SJSA1 (cell line): ENCODE data around the gene ZNF512B. TPM values are rescaled to one million over a fixed set of nuclear protein-coding genes. Genes with fewer than 3 reads are reported as not detected.
"Not testable (repeated sequence)": the region's sequence is repeated elsewhere in the genome, so short reads cannot be mapped to it uniquely, and the experiment has no call there.

Experiments
- DNase-seq, 2 experiments: peaks; one replicate each; pipeline ENCODE4 v3.0.0-alpha.2; 2015 to 2020; ENCODE audit warnings: low spot score in 2 of 2, low read depth in 1 of 2
- H3K27ac ChIP-seq: fragments of 250-450 bp; sonication (Bioruptor Pico); 2 replicates; pipeline ENCODE4 v1.5.1; 2020; ENCODE audit warnings: mild to moderate bottlenecking, moderate library complexity
- H3K27me3 ChIP-seq: fragments of 250-450 bp; sonication (Bioruptor Pico); replicated peaks from 2 replicates; pipeline ENCODE4 v1.5.1; 2020; ENCODE audit warnings: mild to moderate bottlenecking, moderate library complexity
- H3K36me3 ChIP-seq: fragments of 250-450 bp; sonication (Bioruptor Pico); 2 replicates; pipeline ENCODE4 v1.5.1; 2020; ENCODE audit warnings: mild to moderate bottlenecking
- H3K4me1 ChIP-seq: fragments of 250-450 bp; sonication (Bioruptor Pico); replicated peaks from 2 replicates; pipeline ENCODE4 v1.6.1; 2021; ENCODE audit warnings: mild to moderate bottlenecking
- H3K4me3 ChIP-seq: fragments of 250-450 bp; sonication (Bioruptor Pico); 2 replicates; pipeline ENCODE4 v1.5.1; 2020; ENCODE audit warnings: mild to moderate bottlenecking
- H3K9me3 ChIP-seq: fragments of 250-450 bp; sonication (Bioruptor Pico); replicated peaks from 2 replicates; pipeline ENCODE4 v1.5.1; 2020; ENCODE audit warnings: mild to moderate bottlenecking
- total RNA-seq: library from RNA; depleted of rRNA; stranded (reverse); fragments of >200 nt; shearing (Covaris generic); gene quantifications from 2 replicates; pipeline ENCODE4 v1.2.3, GENCODE V29; 2014

Gene ZNF512B
- total RNA-seq, 1 experiment from 2014 or later, result 14.3 TPM

DNA sequence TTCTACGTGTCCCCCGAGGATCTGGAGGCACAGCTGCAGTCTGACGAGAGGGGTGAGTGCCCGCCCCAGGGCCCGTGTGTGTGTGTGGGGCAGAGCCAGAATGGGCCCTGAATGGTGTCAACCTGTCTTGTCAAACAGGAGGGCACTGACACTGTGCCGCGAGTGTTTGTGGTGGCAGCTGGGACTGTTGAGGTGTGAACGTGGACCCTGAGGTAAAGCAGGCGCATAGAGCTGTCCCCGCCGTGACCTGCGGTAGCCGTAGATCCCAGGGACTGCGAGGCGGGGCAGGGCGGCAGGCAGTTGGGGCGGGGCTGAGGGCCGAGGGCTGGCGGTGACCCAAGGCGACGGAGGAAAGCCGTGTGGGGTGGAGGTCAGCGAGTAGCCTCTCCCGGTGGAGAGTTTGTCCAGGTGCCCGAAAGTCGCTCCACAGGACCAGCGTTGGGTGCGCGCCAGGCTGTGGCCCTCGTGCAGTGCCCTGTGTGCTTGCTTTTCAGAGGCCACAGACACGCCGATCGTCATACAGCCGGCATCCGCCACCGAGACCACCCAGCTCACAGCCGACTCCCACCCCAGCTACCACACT lies 38.7 kb downstream of the ZNF512B start:
- Histone ChIP-seq H3K4me3 (no peak overlapping the region), H3K27ac (no peak overlapping the region), H3K27me3 (no peaks in the 10 kb centered on the region), H3K4me1 (peaks cover 9% of the 10 kb centered on the region), H3K9me3 (no peaks in the 10 kb centered on the region), H3K36me3 (peaks cover 86% of the 10 kb centered on the region)
- DNase-seq, result no peak

DNA sequence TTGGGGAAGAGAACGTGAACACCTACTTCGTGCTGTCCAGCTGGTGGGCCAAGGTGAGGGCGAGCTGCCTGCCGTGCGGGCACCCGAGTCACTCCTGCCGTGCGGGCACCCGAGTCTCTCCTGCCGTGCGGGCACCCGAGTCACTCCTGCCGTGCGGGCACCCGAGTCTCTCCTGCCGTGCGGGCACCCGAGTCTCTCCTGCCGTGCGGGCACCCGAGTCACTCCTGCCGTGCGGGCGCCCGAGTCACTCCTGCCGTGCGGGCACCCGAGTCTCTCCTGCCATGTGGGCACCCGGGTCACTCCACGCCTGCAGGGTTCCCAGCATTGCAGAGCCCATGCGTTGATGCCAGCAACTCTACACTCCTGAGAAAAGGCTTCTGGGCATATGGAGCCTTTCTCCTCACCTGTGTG lies 40.3 kb downstream of the ZNF512B start:
- peaks cover 78% of the 10 kb centered on the region for H3K36me3 ChIP-seq
- H3K9me3 ChIP-seq, H3K27me3 ChIP-seq, H3K4me3 ChIP-seq, DNase-seq, H3K27ac ChIP-seq, H3K4me1 ChIP-seq: not testable (repeated sequence)

DNA sequence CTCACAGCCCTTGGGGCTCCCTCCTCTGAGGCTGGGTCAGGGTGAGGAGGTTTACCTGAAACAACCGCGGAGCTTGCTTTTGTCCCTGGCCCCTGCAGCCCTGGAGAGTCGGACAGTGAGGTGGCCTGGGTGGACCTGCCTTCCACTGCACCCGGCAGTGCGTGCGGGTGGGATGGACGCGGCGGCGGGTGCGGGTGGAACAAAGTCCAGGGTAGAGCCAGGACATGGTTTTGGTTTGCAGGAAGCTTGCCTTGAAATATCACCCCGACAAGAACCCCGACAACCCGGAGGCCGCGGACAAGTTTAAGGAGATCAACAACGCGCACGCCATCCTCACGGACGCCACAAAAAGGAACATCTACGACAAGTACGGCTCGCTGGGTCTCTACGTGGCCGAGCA lies 40.7 kb downstream of the ZNF512B start:
- no peak for DNase-seq
- H3K36me3 ChIP-seq, result peaks cover 75% of the 10 kb centered on the region
- H3K4me3 ChIP-seq, result no peak overlapping the region
- no peak overlapping the region for H3K27ac ChIP-seq
- no peaks in the 10 kb centered on the region for H3K9me3 ChIP-seq
- peaks cover 9% of the 10 kb centered on the region for H3K4me1 ChIP-seq
- no peaks in the 10 kb centered on the region for H3K27me3 ChIP-seq

DNA sequence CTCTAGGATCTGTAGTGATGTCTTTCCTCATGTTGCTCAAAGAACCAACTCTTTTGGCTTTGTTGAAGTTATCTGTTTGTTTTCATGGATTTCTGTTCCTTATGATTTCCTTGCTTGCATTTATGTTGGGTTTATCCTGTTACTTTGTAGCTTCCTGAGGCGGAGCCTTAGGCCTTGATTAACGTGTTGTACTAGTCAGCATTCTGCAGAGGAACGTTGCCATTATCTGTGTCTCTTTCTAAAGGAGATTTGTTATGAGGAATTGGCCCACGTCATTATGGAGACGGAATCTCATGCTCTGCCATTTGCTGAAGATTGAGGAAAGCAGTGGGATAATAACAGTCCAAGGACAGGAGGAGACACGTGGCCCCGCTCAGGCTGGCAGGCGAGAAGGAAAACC lies 43.4 kb downstream of the ZNF512B start:
- H3K4me1 ChIP-seq, result peaks cover 9% of the 10 kb centered on the region
- no peak for DNase-seq
- H3K27ac ChIP-seq, result no peak overlapping the region
- H3K36me3 ChIP-seq, result peaks cover 62% of the 10 kb centered on the region
- no peaks in the 10 kb centered on the region for H3K27me3 ChIP-seq
- no peaks in the 10 kb centered on the region for H3K9me3 ChIP-seq
- no peak overlapping the region for H3K4me3 ChIP-seq

DNA sequence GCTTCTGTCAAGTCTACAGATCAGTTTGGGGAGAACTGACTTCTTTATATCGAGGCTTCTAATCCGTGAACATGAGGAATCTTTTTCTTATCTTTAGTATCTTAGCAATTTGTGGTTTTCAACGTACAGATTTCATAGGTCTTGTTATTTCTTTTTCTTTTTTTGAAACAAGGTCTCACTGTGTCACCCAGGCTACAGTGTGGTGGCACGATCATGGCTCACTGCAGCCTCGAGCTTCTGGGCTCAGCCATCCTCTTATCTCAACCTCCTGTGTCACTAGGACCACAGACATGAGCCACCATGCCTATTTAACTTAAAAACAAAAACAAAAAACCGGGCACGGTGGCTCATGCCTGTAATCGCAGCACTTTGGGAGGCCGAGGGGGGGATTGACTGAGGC lies 45.5 kb downstream of the ZNF512B start:
- DNase-seq, result no peak
- Histone ChIP-seq H3K4me1 (peaks cover 9% of the 10 kb centered on the region), H3K27ac (no peak overlapping the region), H3K27me3 (no peaks in the 10 kb centered on the region), H3K9me3 (no peaks in the 10 kb centered on the region), H3K4me3 (no peak overlapping the region), H3K36me3 (peaks cover 54% of the 10 kb centered on the region)

DNA sequence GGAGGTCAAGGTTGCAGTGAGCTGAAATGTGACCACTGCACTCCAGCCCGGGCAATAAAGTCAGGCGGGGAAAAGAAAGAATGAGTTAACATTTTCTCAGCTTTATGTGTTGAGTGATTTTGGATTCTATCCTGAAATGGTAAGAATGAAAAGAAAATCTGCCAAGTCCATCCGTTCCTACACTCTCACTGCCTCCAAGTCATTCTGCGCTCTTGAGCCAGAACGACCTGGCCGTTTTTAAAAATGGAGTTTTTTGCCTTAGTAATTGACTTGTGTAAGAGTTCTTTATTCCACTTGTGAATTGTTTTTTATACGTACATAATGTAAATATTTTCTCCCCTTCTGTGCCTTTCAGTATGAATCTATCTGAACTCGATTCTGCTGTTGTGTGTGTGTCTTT lies 46.1 kb downstream of the ZNF512B start:
- Histone ChIP-seq H3K4me3 (no peak overlapping the region), H3K4me1 (peaks cover 9% of the 10 kb centered on the region), H3K27ac (no peak overlapping the region), H3K36me3 (peaks cover 48% of the 10 kb centered on the region), H3K9me3 (no peaks in the 10 kb centered on the region), H3K27me3 (no peaks in the 10 kb centered on the region)
- no peak for DNase-seq

DNA sequence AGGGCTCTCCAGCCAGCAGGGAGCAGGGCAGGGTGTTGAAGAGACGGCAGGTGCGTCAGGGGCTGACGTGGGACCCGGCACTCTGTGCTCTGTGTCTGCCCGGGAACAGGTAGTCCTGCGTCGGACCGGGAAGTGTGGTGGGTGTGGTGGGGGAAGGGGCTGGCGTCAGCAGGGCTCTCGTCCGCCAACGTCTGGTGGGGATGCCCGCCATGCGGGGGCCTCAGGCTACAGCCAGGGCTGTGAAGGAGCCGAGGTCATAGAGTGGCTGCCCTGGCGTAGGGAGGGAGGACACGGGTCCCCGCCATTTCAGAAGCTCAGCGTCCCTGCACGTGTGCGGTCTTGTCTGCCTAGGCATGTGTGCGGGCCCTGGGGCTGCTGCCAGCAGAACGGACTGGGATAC lies 49.5 kb downstream of the ZNF512B start:
- Histone ChIP-seq H3K9me3 (no peaks in the 10 kb centered on the region; the same call in 1 of the 2 replicates), H3K4me1 (peaks cover 6% of the 10 kb centered on the region; the same call in 1 of the 2 replicates), H3K36me3 (peaks cover 38% of the 10 kb centered on the region), H3K27me3 (no peaks in the 10 kb centered on the region), H3K27ac (no peak overlapping the region), H3K4me3 (no peak overlapping the region)
- no peak for DNase-seq

DNA sequence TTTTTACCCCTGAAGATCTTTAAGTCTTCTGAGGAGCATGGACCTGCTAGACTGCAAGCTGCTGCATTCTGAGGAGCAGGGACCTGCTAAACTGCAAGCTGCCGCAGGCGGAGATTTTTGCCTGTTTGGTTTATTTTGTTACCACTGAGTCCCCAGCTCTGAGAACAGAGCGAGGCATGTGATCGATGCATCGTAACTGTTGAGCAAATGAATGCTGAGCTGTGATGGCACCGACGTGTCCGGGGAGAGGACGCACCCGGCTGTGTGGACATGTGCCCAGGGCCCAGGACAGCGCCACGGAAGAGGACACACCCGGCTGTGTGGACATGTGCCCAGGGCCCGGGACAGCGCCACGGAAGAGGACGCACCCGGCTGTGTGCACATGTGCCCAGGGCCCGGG lies 50.6 kb downstream of the ZNF512B start:
- peaks cover 36% of the 10 kb centered on the region for H3K36me3 ChIP-seq
- no peak for DNase-seq
- H3K9me3 ChIP-seq, result no peaks in the 10 kb centered on the region; the same call in 1 of the 2 replicates
- H3K4me1 ChIP-seq, result peaks cover 6% of the 10 kb centered on the region; the same call in 1 of the 2 replicates
- H3K4me3 ChIP-seq, result no peak overlapping the region
- H3K27ac ChIP-seq, result no peak overlapping the region
- H3K27me3 ChIP-seq, result no peaks in the 10 kb centered on the region

DNA sequence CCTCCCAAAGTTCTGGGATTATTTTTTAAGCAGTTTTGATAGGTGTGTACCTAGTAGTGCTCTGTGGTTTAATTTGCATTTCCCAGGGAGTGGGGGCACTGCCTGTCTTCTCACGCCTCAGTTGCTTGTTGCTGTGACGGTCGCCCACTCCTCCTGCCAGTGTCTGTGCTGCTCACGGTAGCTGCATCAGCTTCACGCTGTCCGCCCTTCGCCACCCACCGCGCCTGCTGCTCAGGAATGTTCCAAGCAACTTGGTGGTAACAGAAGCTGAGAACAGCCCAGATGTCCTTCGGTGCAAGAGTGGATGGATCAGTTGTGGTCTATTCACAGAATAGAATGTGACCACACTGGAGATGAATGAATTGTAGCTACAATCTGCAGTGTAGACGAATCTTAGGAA lies 51.9 kb downstream of the ZNF512B start:
- no peak overlapping the region for H3K4me3 ChIP-seq
- H3K27me3 ChIP-seq, result no peaks in the 10 kb centered on the region
- peaks cover 36% of the 10 kb centered on the region for H3K36me3 ChIP-seq
- H3K9me3 ChIP-seq, result peaks cover 4% of the 10 kb centered on the region; the same call in 1 of the 2 replicates
- DNase-seq, result no peak
- peaks cover 6% of the 10 kb centered on the region; the same call in 1 of the 2 replicates for H3K4me1 ChIP-seq
- no peak overlapping the region for H3K27ac ChIP-seq

DNA sequence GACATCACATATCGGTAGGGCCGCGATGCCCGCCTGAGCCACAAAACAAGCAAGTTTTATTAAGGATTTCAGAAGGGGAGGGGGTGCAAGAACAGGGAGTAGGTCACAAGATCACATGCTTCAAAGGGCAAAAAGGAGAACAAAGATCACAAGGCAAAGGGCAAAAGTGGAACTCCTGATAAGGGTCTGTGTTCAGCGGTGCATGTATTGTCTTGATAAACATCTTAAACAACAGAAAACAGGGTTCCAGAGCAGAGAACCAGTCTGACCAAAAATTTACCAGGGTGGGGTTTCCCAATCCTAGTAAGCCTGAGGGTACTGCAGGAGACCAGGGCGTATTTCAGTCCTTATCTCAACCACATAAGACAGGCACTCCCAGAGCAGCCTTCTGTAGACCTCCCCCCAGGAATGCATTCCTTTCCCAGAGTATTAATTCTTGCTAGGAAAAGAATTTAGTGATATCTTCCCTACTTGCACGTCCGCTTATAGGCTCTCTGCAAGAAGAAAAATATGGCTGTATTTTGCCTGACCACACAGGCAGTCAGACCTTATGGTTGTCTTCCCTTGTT lies 53.3 kb downstream of the ZNF512B start:
- DNase-seq, H3K4me1 ChIP-seq, H3K9me3 ChIP-seq, H3K27me3 ChIP-seq, H3K4me3 ChIP-seq, H3K27ac ChIP-seq: not testable (repeated sequence)
- H3K36me3 ChIP-seq, result peaks cover 30% of the 10 kb centered on the region

DNA sequence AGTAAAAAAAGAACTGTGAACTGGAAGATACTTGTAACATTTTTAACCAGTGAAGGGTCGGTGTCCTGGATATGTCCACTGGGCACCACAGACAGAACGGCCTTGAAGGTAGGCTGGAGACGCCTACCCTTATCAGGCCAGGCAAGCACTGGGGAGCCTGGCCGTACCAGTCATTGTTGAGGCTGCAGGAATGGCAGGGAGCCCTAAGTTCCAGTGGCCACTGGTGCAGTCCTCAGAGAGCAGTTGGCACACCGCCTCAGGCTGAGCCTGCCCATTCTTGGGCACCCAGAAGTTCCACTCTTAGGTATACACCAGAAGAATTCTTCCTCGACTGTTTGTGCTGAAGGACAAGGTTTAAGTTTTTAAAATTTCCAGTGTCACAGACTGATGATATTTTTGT lies 54.3 kb downstream of the ZNF512B start:
- DNase-seq, result no peak
- Histone ChIP-seq H3K4me1 (peaks cover 6% of the 10 kb centered on the region; the same call in 1 of the 2 replicates), H3K27me3 (no peaks in the 10 kb centered on the region), H3K4me3 (no peak overlapping the region), H3K36me3 (peaks cover 22% of the 10 kb centered on the region), H3K27ac (no peak overlapping the region), H3K9me3 (peaks cover 4% of the 10 kb centered on the region; the same call in 1 of the 2 replicates)

DNA sequence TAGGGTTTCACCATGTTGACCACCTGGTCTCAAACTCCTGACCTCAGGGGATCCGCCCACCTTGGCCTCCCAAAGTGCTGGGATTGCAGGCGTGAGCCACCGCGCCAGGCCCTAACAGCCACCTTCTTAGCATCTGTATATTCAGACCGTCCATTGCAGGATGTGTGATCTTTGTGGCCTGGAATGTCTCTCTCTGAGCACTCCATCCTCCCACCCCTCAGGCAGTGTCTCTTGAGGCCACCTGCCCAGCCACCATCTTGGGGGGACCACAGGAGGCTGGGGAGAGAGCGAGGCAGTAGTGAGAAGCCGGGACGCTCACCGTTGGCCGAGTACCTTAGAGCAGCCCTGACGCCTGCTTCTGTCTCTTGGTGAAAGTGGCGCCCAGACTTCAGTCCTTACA lies 56.0 kb downstream of the ZNF512B start:
- DNase-seq, result no peak
- H3K4me3 ChIP-seq, result no peak overlapping the region
- H3K36me3 ChIP-seq, result peaks cover 26% of the 10 kb centered on the region
- H3K9me3 ChIP-seq, result peaks cover 4% of the 10 kb centered on the region; the same call in 1 of the 2 replicates
- H3K27me3 ChIP-seq, result no peaks in the 10 kb centered on the region
- H3K27ac ChIP-seq, result no peak overlapping the region
- peaks cover 6% of the 10 kb centered on the region; the same call in 1 of the 2 replicates for H3K4me1 ChIP-seq

DNA sequence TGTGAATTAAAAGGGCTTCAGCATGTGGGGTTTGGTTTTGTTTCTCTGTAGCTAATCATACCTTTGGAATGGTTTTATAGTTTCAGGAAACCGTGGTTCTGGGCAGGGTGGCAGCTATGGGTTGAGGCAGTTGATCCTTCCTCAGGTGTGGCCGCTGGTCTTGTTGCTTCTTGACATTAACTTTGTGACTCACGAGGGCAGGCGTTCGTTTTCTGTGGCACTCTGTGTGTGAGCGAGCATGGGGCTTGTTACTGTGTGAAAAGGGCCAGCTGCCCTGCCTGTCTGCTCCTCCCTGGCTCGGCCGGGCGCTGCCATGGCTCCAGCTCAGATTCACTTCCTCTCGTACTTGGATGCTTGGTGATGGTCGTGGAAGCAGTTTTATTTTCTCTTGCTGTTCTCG lies 58.6 kb downstream of the ZNF512B start:
- no peak for DNase-seq
- Histone ChIP-seq H3K27me3 (no peaks in the 10 kb centered on the region), H3K27ac (no peak overlapping the region), H3K4me1 (no peaks in the 10 kb centered on the region), H3K4me3 (no peak overlapping the region), H3K9me3 (peaks cover 4% of the 10 kb centered on the region; the same call in 1 of the 2 replicates), H3K36me3 (peaks cover 15% of the 10 kb centered on the region)

DNA sequence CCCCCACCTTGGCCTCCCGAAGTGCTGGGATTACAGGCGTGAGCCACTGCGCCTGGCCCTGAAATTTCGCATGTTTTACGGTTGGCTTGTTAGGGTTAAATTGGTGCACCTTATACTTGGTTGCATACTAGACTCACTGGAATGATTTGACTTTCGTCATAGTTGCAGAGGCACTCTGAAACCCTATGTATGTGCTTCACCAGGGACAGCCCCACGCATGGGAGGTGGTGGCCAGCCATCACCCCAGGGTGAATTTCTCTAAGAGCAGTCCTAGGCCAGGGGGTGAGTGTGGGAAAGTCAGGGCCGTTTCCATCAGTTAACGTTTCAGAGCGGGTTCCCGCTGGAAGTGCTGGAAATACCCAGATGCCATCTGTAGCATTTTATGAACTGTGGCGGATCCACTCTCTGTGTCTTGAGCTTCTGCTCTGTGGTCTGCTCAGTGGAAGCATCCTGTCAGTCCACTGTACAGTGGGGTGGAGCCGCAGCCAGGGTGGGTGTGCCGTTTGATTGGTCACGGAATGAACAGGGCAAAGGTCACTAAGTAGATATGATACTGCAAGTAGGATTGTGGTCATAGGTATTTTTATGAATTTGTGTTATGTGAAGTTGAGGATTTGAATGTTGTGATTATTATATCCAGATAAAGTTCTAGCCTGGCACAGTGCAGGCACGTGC lies 61.6 kb downstream of the ZNF512B start:
- no peaks in the 10 kb centered on the region for H3K9me3 ChIP-seq
- DNase-seq, result no peak

More for the DNA sequence above, 61.6 kb downstream of the ZNF512B start:
- Histone ChIP-seq H3K4me3 (no peak overlapping the region), H3K27me3 (no peaks in the 10 kb centered on the region), H3K27ac (no peak overlapping the region), H3K36me3 (peaks cover 9% of the 10 kb centered on the region), H3K4me1 (no peaks in the 10 kb centered on the region; the same call in 1 of the 2 replicates)
